Endodermal cell (in vitro differentiated cells): ENCODE data around the gene CENPP. TPM values are rescaled to one million over a fixed set of nuclear protein-coding genes. Genes with fewer than 3 reads are reported as not detected.

Experiments used
- DNase-seq: peaks from one replicate; pipeline ENCODE4 v3.0.0-alpha.2; 2017
- H3K27ac ChIP-seq: 2 replicates; pipeline ENCODE4 v1.5.1; 2013; ENCODE audit warnings: mild to moderate bottlenecking, low read depth, low read length, moderate library complexity
- H3K27me3 ChIP-seq: 2 replicates; pipeline ENCODE4 v1.6.1; 2013; ENCODE audit warnings: mild to moderate bottlenecking, low read length, moderate library complexity; ENCODE audit not compliant: insufficient read depth, control insufficient read depth, poor library complexity, severe bottlenecking
- H3K36me3 ChIP-seq: 2 replicates; pipeline ENCODE4 v1.7.0; 2013; ENCODE audit warnings: mild to moderate bottlenecking, low read length, moderate library complexity; ENCODE audit not compliant: control insufficient read depth, insufficient read depth
- H3K4me1 ChIP-seq: one replicate; pipeline ENCODE4 v1.7.0; 2013; ENCODE audit warnings: low read length; ENCODE audit not compliant: control insufficient read depth, insufficient read depth
- H3K4me3 ChIP-seq: 2 replicates; pipeline ENCODE4 v1.5.1; 2013; ENCODE audit warnings: mild to moderate bottlenecking, low read length, moderate library complexity
- H3K9ac ChIP-seq: 2 replicates; pipeline ENCODE4 v1.6.1; 2013; ENCODE audit warnings: mild to moderate bottlenecking, low read length, moderate library complexity; ENCODE audit not compliant: poor library complexity, severe bottlenecking; ENCODE audit errors: extremely low read depth
- H3K9me3 ChIP-seq: 2 replicates; pipeline ENCODE4 v1.6.1; 2013; ENCODE audit warnings: mild to moderate bottlenecking, low read length, moderate library complexity; ENCODE audit not compliant: control insufficient read depth
- H3K27ac Mint-ChIP-seq: 2 replicates; pipeline ENCODE4 v1.8.0; 2020; ENCODE audit warnings: mixed read lengths
- H3K27me3 Mint-ChIP-seq: 2 replicates; pipeline ENCODE4 v1.8.0; 2021; ENCODE audit warnings: mild to moderate bottlenecking, mixed read lengths; ENCODE audit not compliant: insufficient read depth
- H3K36me3 Mint-ChIP-seq: 2 replicates; pipeline ENCODE4 v1.8.0; 2020; ENCODE audit warnings: low read depth, mixed read lengths
- H3K4me1 Mint-ChIP-seq: 2 replicates; pipeline ENCODE4 v1.8.0; 2020; ENCODE audit warnings: mixed read lengths
- H3K4me3 Mint-ChIP-seq: 2 replicates; pipeline ENCODE4 v1.8.0; 2020; ENCODE audit warnings: mild to moderate bottlenecking, moderate library complexity, mixed read lengths
- H3K9me3 Mint-ChIP-seq: 2 replicates; pipeline ENCODE4 v1.8.0; 2020; ENCODE audit warnings: mild to moderate bottlenecking, mixed read lengths
- WGBS, 2 experiments: methylation state at CpG; one replicate each; pipeline versions ENCODE4 v1.1.5 to v1.1.7; 2013; ENCODE audit warnings: missing lambda C conversion rate in 2 of 2, mixed read lengths in 1 of 2; ENCODE audit not compliant: insufficient coverage in 1 of 2, insufficient read length in 1 of 2; 5-methylcytosine and 5-hydroxymethylcytosine counted together
- total RNA-seq, 2 donors: library from RNA; stranded (reverse); fragmentation: NEBNext Ultra II Directional in 1 of 2; extraction: Animal tissue kit (Norgen Biotek cat#: 25700) in 1 of 2; gene quantifications; 2 replicates in 1 of 2; 3 replicates in 1 of 2; pipeline ENCODE4 v1.2.1, GENCODE V29; 2021
- TF ChIP-seq, protein P1 (sequence below): fragments of 200-600 bp; sonication (generic); conservative IDR thresholded peaks from 2 replicates; pipeline ENCODE4 v1.5.0; 2021; ENCODE audit warnings: antibody characterized with exemption, mild to moderate bottlenecking

CENPP gene
- total RNA-seq, 2 donors from 2014 or later: 8.2 to 9.2 TPM

GRCh38 chr9:92501671-92502393, 176.1 kb downstream of the CENPP start:
- Mint-ChIP-seq H3K36me3 (no peaks in the 10 kb centered on the region), H3K4me1 (no peaks in the 10 kb centered on the region), H3K9me3 (no peaks in the 10 kb centered on the region), H3K4me3 (no peak overlapping the region), H3K27ac (no peak overlapping the region), H3K27me3 (no peaks in the 10 kb centered on the region)
- peak; percentile 80 for DNase-seq
- Histone ChIP-seq H3K4me3 (no peak overlapping the region), H3K36me3 (no peaks in the 10 kb centered on the region), H3K4me1 (no peaks in the 10 kb centered on the region), H3K9me3 (no peaks in the 10 kb centered on the region), H3K9ac (no peak overlapping the region), H3K27ac (no peak overlapping the region), H3K27me3 (no peaks in the 10 kb centered on the region)
- WGBS, 2 experiments: 87 to 89% methylated on average over 4 to 5 of the region's 5 CpGs
- TF ChIP-seq, protein P1, sequence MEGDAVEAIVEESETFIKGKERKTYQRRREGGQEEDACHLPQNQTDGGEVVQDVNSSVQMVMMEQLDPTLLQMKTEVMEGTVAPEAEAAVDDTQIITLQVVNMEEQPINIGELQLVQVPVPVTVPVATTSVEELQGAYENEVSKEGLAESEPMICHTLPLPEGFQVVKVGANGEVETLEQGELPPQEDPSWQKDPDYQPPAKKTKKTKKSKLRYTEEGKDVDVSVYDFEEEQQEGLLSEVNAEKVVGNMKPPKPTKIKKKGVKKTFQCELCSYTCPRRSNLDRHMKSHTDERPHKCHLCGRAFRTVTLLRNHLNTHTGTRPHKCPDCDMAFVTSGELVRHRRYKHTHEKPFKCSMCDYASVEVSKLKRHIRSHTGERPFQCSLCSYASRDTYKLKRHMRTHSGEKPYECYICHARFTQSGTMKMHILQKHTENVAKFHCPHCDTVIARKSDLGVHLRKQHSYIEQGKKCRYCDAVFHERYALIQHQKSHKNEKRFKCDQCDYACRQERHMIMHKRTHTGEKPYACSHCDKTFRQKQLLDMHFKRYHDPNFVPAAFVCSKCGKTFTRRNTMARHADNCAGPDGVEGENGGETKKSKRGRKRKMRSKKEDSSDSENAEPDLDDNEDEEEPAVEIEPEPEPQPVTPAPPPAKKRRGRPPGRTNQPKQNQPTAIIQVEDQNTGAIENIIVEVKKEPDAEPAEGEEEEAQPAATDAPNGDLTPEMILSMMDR: peak; percentile 85

GRCh38 chr9:92503156-92503555, 177.4 kb downstream of the CENPP start:
- Histone ChIP-seq H3K9ac (no peak overlapping the region), H3K4me1 (no peaks in the 10 kb centered on the region), H3K27me3 (no peaks in the 10 kb centered on the region), H3K9me3 (no peaks in the 10 kb centered on the region), H3K36me3 (no peaks in the 10 kb centered on the region), H3K27ac (no peak overlapping the region), H3K4me3 (no peak overlapping the region)
- no peaks in the 10 kb centered on the region for H3K36me3 Mint-ChIP-seq
- peaks cover 3% of the 10 kb centered on the region for H3K4me1 Mint-ChIP-seq
- no peaks in the 10 kb centered on the region for H3K27me3 Mint-ChIP-seq
- H3K4me3 Mint-ChIP-seq: no peak overlapping the region
- H3K27ac Mint-ChIP-seq: no peak overlapping the region
- H3K9me3 Mint-ChIP-seq: no peaks in the 10 kb centered on the region
- 72% methylated on average over 2 of the region's 2 CpGs; no CpG with 5 or more reads in 1 of the 2 experiments for WGBS, 2 experiments
- no peak for DNase-seq
- TF ChIP-seq, protein P1: no peak

- WGBS, 2 experiments: 91% methylated on average over 2 of the region's 2 CpGs; no CpG with 5 or more reads in 1 of the 2 experiments
- no peak overlapping the region for H3K27ac Mint-ChIP-seq
- no peaks in the 10 kb centered on the region for H3K27me3 Mint-ChIP-seq
Measured at GRCh38 chr9:92504881-92505280, 179.1 kb downstream of the CENPP start.

More at GRCh38 chr9:92504881-92505280, 179.1 kb downstream of the CENPP start:
- no peaks in the 10 kb centered on the region for H3K36me3 Mint-ChIP-seq
- H3K4me3 ChIP-seq: no peak overlapping the region
- no peak for DNase-seq
- H3K27me3 ChIP-seq: no peaks in the 10 kb centered on the region
- no peaks in the 10 kb centered on the region for H3K4me1 ChIP-seq
- H3K9ac ChIP-seq: no peak overlapping the region
- H3K27ac ChIP-seq: no peak overlapping the region
- no peaks in the 10 kb centered on the region for H3K36me3 ChIP-seq
- H3K4me3 Mint-ChIP-seq: no peak overlapping the region
- peaks cover 3% of the 10 kb centered on the region for H3K4me1 Mint-ChIP-seq
- no peaks in the 10 kb centered on the region for H3K9me3 ChIP-seq
- TF ChIP-seq, protein P1: no peak
- no peaks in the 10 kb centered on the region for H3K9me3 Mint-ChIP-seq
